Activated T-helper 2 cell treated with anti-CD3 and anti-CD28 coated beads, Interferon-gamma antibody, Interleukin-2, Interleukin-4, amounts not matched to agents 10 μg/mL and 5 μg/mL and 100 μg/mL, durations not matched to agents 14 hours and 24 hours and 36 hours (primary cell): ENCODE measurements around the gene RAPGEF3. TPM values are rescaled to one million over a fixed set of nuclear protein-coding genes. Genes with fewer than 3 reads are reported as not detected.

Experiments
- DNase-seq: peaks from one replicate; pipeline ENCODE4 v3.0.0; 2021; ENCODE audit warnings: low spot score
- H3K27ac Mint-ChIP-seq: one replicate; pipeline ENCODE4 v1.8.0; 2021; ENCODE audit warnings: mixed read lengths
- H3K27me3 Mint-ChIP-seq: one replicate; pipeline ENCODE4 v1.8.0; 2021; ENCODE audit warnings: low read depth, mixed read lengths
- H3K36me3 Mint-ChIP-seq: one replicate; pipeline ENCODE4 v1.8.0; 2021; ENCODE audit warnings: low read depth, mixed read lengths
- H3K4me1 Mint-ChIP-seq: one replicate; pipeline ENCODE4 v1.8.0; 2021; ENCODE audit warnings: low read depth, mixed read lengths
- H3K4me3 Mint-ChIP-seq: one replicate; pipeline ENCODE4 v1.8.0; 2021; ENCODE audit warnings: low read depth, mild to moderate bottlenecking, moderate library complexity, mixed read lengths
- H3K9me3 Mint-ChIP-seq: one replicate; pipeline ENCODE4 v1.8.0; 2021; ENCODE audit warnings: mixed read lengths
- intact Hi-C: fragments of 100-400 bp; cut with micrococcal nuclease; formaldehyde crosslinking; loops from one replicate; pipeline ENCODE4 v1.15.1; 2023
- total RNA-seq: library from RNA; stranded (reverse); gene quantifications from 2 replicates; pipeline ENCODE4 v1.2.3, GENCODE V29; 2022

RAPGEF3 gene
- 1.8 and 2.7 TPM in 2 replicates for total RNA-seq

GRCh38 chr12:47758834-47759690, at the start of gene RAPGEF3:
Gene RAPGEF3, minus strand, starts transcription at chr12:47758880. Its CDS starts 324 bp downstream, at chr12:47758556.
- intact Hi-C loops, result loop anchor here (2.0 to 5.0 kb wide), 3 partner anchors 44 to 1542 kb away; no protein-coding TSS in a partner anchor
- H3K4me3 Mint-ChIP-seq, result peak within 1 kb of the TSS; percentile 75
- no peaks in the 10 kb centered on the region for H3K36me3 Mint-ChIP-seq
- no peak within 1 kb of the TSS for H3K27ac Mint-ChIP-seq
- H3K4me1 Mint-ChIP-seq, result peaks cover 34% of the 10 kb centered on the region
- H3K9me3 Mint-ChIP-seq, result no peaks in the 10 kb centered on the region
- peaks cover 7% of the 10 kb centered on the region for H3K27me3 Mint-ChIP-seq
- peak; percentile 62 for DNase-seq

- H3K27ac Mint-ChIP-seq, result peak overlapping the region; percentile 96
- H3K27me3 Mint-ChIP-seq, result no peaks in the 10 kb centered on the region
- peak overlapping the region; percentile 68 for H3K4me3 Mint-ChIP-seq
- peak; percentile 75 for DNase-seq
- peaks cover 85% of the 10 kb centered on the region for H3K4me1 Mint-ChIP-seq
- no peaks in the 10 kb centered on the region for H3K9me3 Mint-ChIP-seq
- peaks cover 77% of the 10 kb centered on the region for H3K36me3 Mint-ChIP-seq
- intact Hi-C loops, result loop anchor here (1.0 to 5.0 kb wide), 3 partner anchors 29 to 869 kb away; no protein-coding TSS in a partner anchor
These were observed 49.4 kb upstream of the RAPGEF3 start for GRCh38 chr12:47808050-47808449.

- Mint-ChIP-seq H3K36me3 (peaks cover 77% of the 10 kb centered on the region), H3K27ac (peak overlapping the region; percentile 96), H3K4me1 (peaks cover 88% of the 10 kb centered on the region), H3K9me3 (no peaks in the 10 kb centered on the region), H3K4me3 (peak overlapping the region; percentile 68), H3K27me3 (no peaks in the 10 kb centered on the region)
- intact Hi-C loops, result loop anchor here (5.0 kb wide), 1 partner anchor 870 kb away; no protein-coding TSS in a partner anchor
- no peak for DNase-seq
These were observed 48.7 kb upstream of the RAPGEF3 start for GRCh38 chr12:47807338-47807737.

GRCh38 chr12:47805417-47805816, 46.7 kb upstream of the RAPGEF3 start:
- Mint-ChIP-seq H3K27ac (peak overlapping the region; percentile 96), H3K36me3 (peaks cover 70% of the 10 kb centered on the region), H3K4me3 (peak overlapping the region; percentile 45), H3K9me3 (no peaks in the 10 kb centered on the region), H3K27me3 (no peaks in the 10 kb centered on the region), H3K4me1 (peaks cover 86% of the 10 kb centered on the region)
- no peak for DNase-seq
- intact Hi-C loops, result loop anchor here (5.0 kb wide), 1 partner anchor 872 kb away; no protein-coding TSS in a partner anchor

GRCh38 chr12:47804171-47804570, 45.5 kb upstream of the RAPGEF3 start:
- Mint-ChIP-seq H3K27ac (peak overlapping the region; percentile 96), H3K9me3 (no peaks in the 10 kb centered on the region), H3K4me3 (no peak overlapping the region), H3K27me3 (no peaks in the 10 kb centered on the region), H3K4me1 (peaks cover 80% of the 10 kb centered on the region), H3K36me3 (peaks cover 73% of the 10 kb centered on the region)
- intact Hi-C loops, result loop anchor here (5.0 kb wide), 1 partner anchor 33 kb away; no protein-coding TSS in a partner anchor
- DNase-seq, result no peak

- Mint-ChIP-seq H3K36me3 (peaks cover 76% of the 10 kb centered on the region), H3K9me3 (no peaks in the 10 kb centered on the region), H3K4me3 (peak overlapping the region; percentile 26), H3K27me3 (no peaks in the 10 kb centered on the region), H3K27ac (peak overlapping the region; percentile 96), H3K4me1 (peaks cover 73% of the 10 kb centered on the region)
- intact Hi-C loops, result loop anchor here (5.0 kb wide), 1 partner anchor 34 kb away; no protein-coding TSS in a partner anchor
- DNase-seq, result no peak
These were observed 44.7 kb upstream of the RAPGEF3 start for GRCh38 chr12:47803191-47803875.

GRCh38 chr12:47802312-47802711, 43.6 kb upstream of the RAPGEF3 start:
- peak overlapping the region; percentile 37 for H3K4me3 Mint-ChIP-seq
- no peak for DNase-seq
- H3K9me3 Mint-ChIP-seq, result no peaks in the 10 kb centered on the region
- H3K4me1 Mint-ChIP-seq, result peaks cover 67% of the 10 kb centered on the region
- intact Hi-C loops, result loop anchor here (5.0 kb wide), 1 partner anchor 35 kb away; no protein-coding TSS in a partner anchor
- peaks cover 75% of the 10 kb centered on the region for H3K36me3 Mint-ChIP-seq
- no peaks in the 10 kb centered on the region for H3K27me3 Mint-ChIP-seq
- peak overlapping the region; percentile 96 for H3K27ac Mint-ChIP-seq

- peaks cover 63% of the 10 kb centered on the region for H3K4me1 Mint-ChIP-seq
- no peak for DNase-seq
- peak overlapping the region; percentile 96 for H3K27ac Mint-ChIP-seq
- no peaks in the 10 kb centered on the region for H3K27me3 Mint-ChIP-seq
- H3K4me3 Mint-ChIP-seq, result peak overlapping the region; percentile 37
- no peaks in the 10 kb centered on the region for H3K9me3 Mint-ChIP-seq
- intact Hi-C loops, result loop anchor here (5.0 kb wide), 1 partner anchor 35 kb away; no protein-coding TSS in a partner anchor
- H3K36me3 Mint-ChIP-seq, result peaks cover 75% of the 10 kb centered on the region
These were observed 43.2 kb upstream of the RAPGEF3 start for GRCh38 chr12:47801904-47802246.

- H3K4me3 Mint-ChIP-seq, result no peak overlapping the region
- no peak for DNase-seq
- intact Hi-C loops, result loop anchor here (5.0 kb wide), 1 partner anchor 36 kb away; no protein-coding TSS in a partner anchor
These were observed 42.7 kb upstream of the RAPGEF3 start for GRCh38 chr12:47801170-47801903.

GRCh38 chr12:47800582-47800981, 41.9 kb upstream of the RAPGEF3 start:
- peaks cover 67% of the 10 kb centered on the region for H3K36me3 Mint-ChIP-seq
- peak overlapping the region; percentile 64 for H3K27ac Mint-ChIP-seq
- DNase-seq, result no peak
- H3K27me3 Mint-ChIP-seq, result no peaks in the 10 kb centered on the region
- H3K4me1 Mint-ChIP-seq, result peaks cover 51% of the 10 kb centered on the region
- H3K9me3 Mint-ChIP-seq, result no peaks in the 10 kb centered on the region
- intact Hi-C loops, result loop anchor here (5.0 kb wide), 1 partner anchor 37 kb away; no protein-coding TSS in a partner anchor
- H3K4me3 Mint-ChIP-seq, result no peak overlapping the region

More at GRCh38 chr12:47801170-47801903, 42.7 kb upstream of the RAPGEF3 start:
- Mint-ChIP-seq H3K9me3 (no peaks in the 10 kb centered on the region), H3K4me1 (peaks cover 57% of the 10 kb centered on the region), H3K27ac (peak overlapping the region; percentile 64), H3K36me3 (peaks cover 72% of the 10 kb centered on the region), H3K27me3 (no peaks in the 10 kb centered on the region)

GRCh38 chr12:47799357-47799955, 40.8 kb upstream of the RAPGEF3 start:
- no peak overlapping the region for H3K4me3 Mint-ChIP-seq
- H3K27me3 Mint-ChIP-seq, result no peaks in the 10 kb centered on the region
- peaks cover 65% of the 10 kb centered on the region for H3K36me3 Mint-ChIP-seq
- no peak for DNase-seq
- intact Hi-C loops, result no loop called here
- H3K4me1 Mint-ChIP-seq, result peaks cover 40% of the 10 kb centered on the region
- no peak overlapping the region for H3K27ac Mint-ChIP-seq
- H3K9me3 Mint-ChIP-seq, result no peaks in the 10 kb centered on the region
